ENCODE data around the gene SPATA18.

DNA sequence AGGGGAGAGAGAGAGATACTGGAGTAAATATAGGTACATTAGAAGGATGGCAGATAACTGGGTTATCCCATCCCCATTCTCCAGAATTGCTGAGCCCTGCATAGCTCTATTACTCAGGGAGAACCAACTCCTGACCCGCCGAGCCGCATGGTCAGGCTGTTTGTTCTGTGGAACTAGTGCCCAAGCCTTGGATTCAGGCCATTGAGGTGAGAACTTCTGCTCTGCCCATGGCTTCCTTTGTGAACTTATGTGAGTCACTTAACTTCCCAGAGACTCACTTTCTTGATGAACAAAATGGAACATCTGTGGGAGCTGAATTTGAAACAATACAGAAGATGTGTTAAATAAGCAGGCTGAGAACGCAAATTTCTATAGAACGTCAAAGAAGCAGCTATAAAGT is 54.2 kb downstream of the SPATA18 start:
- TF ChIP-seq, protein P1, sequence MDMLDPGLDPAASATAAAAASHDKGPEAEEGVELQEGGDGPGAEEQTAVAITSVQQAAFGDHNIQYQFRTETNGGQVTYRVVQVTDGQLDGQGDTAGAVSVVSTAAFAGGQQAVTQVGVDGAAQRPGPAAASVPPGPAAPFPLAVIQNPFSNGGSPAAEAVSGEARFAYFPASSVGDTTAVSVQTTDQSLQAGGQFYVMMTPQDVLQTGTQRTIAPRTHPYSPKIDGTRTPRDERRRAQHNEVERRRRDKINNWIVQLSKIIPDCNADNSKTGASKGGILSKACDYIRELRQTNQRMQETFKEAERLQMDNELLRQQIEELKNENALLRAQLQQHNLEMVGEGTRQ (IDR thresholded peaks at IDR 0.05), result no peak
- TF ChIP-seq, protein P2, sequence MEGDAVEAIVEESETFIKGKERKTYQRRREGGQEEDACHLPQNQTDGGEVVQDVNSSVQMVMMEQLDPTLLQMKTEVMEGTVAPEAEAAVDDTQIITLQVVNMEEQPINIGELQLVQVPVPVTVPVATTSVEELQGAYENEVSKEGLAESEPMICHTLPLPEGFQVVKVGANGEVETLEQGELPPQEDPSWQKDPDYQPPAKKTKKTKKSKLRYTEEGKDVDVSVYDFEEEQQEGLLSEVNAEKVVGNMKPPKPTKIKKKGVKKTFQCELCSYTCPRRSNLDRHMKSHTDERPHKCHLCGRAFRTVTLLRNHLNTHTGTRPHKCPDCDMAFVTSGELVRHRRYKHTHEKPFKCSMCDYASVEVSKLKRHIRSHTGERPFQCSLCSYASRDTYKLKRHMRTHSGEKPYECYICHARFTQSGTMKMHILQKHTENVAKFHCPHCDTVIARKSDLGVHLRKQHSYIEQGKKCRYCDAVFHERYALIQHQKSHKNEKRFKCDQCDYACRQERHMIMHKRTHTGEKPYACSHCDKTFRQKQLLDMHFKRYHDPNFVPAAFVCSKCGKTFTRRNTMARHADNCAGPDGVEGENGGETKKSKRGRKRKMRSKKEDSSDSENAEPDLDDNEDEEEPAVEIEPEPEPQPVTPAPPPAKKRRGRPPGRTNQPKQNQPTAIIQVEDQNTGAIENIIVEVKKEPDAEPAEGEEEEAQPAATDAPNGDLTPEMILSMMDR (IDR thresholded peaks at IDR 0.05), result no peak
- TF ChIP-seq CEBPB (IDR thresholded peaks at IDR 0.05), result no peak
- no peak for TF ChIP-seq POLR2A (IDR thresholded peaks at IDR 0.05; ENCODE audit: low read length)
- TF ChIP-seq RFX5 (IDR thresholded peaks at IDR 0.05), result no peak
- TF ChIP-seq RARB (CRISPR knock-in tag; IDR thresholded peaks at IDR 0.05), result no peak
- TF ChIP-seq MYC (IDR thresholded peaks at IDR 0.05; ENCODE audit: borderline replicate concordance, low read length), result no peak
